Measurements from ENCODE around the gene ATP5PD. TPM values are rescaled to one million over a fixed set of nuclear protein-coding genes. Genes with fewer than 3 reads are reported as not detected.
A peak's percentile ranks its signal among the peaks of the same experiment; 100 is the strongest.

ATP5PD gene
- total and polyA plus RNA-seq, 2 of the 13 experiments (the other 11 are each of a cell fraction or from before 2014, with no cell fraction given): 158 to 428 TPM

DNA sequence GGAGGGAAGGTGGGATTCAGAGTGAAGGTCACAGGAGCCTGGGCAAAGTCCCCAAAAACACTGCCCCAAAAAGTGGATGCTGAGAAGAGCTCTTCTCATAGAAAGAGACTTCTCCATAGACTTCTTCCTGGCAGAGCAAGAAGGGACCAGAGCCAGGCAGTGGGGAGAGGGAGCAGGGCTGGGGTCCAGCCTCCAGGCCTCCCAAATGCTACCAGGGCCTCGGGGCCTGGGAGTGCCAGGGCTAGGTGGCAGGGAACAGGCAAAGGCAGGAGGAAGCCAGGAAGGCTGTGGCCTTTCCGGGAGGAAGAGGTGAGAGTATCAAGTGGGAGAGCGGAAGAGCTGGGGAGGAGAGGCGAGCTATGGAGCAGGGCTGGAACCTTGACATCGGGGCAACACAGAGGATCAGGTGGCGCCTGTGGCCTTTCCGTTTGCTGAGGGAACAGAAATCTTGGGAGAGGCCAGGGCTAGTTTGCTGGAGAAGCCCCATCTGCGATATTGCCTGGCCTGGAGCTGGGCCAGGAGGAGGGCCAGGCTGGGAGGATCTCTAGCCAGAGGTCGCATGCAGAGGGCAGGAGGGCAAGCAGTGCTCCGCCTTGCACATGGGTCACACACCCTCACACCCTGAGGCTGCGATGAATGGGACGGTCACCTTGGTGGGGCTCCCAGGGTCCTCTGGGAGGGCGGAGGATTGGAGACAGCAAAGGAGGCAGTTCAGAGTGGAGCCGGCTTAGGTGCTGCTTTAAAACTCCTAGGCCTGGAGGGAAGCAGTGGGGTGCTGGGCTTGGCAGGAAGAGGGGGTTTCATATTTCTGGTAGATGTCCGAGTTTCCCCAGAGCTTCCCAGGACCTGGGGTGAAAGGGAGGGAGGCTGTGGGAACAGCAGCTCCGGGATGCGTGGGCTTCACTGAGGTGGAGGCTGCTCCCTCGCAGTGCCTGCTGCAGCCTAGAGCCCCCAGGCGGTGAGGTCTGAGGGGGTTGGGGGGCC lies 44.4 kb upstream of the ATP5PD start (continued):
- TF ChIP-seq ZNF280D (CRISPR knock-in tag; IDR thresholded peaks at IDR 0.05) (peak; percentile 30; the same call in 1 of the 2 replicates), SRSF1 (optimal IDR thresholded peaks at IDR 0.05; ENCODE audit: low read depth, low read length) (peak; percentile 88), ZBTB42 (CRISPR knock-in tag; IDR thresholded peaks at IDR 0.05) (no peak), NR2C2 (CRISPR knock-in tag; IDR thresholded peaks at IDR 0.05; ENCODE audit: borderline replicate concordance) (peak; percentile 81; the same call in 1 of the 2 replicates), DNMT3B (CRISPR knock-in tag; conservative IDR thresholded peaks at IDR 0.05) (no peak), STAT6 (CRISPR knock-in tag; IDR thresholded peaks at IDR 0.05; ENCODE audit: borderline replicate concordance) (no peak), REXO4 (CRISPR knock-in tag; IDR thresholded peaks at IDR 0.05; ENCODE audit: borderline replicate concordance) (no peak), MLXIP (CRISPR knock-in tag; IDR thresholded peaks at IDR 0.05; ENCODE audit: borderline replicate concordance) (0 out of 2 replicates have a peak, but pooled peaks have one; percentile 13), ZNF737 (CRISPR knock-in tag; IDR thresholded peaks at IDR 0.05; ENCODE audit: borderline replicate concordance) (0 out of 2 replicates have a peak, but pooled peaks have one; percentile 66), THAP9 (CRISPR knock-in tag; IDR thresholded peaks at IDR 0.05; ENCODE audit: borderline replicate concordance) (peak; percentile 64; the same call in 1 of the 2 replicates), SIN3A (IDR thresholded peaks at IDR 0.05; ENCODE audit: borderline replicate concordance, low read depth, low read length) (peak; percentile 70; the same call in 1 of the 2 replicates), RXRB (CRISPR knock-in tag; IDR thresholded peaks at IDR 0.05; ENCODE audit: borderline replicate concordance) (peak; percentile 66; the same call in 1 of the 2 replicates)
- TF ChIP-seq, protein P1, sequence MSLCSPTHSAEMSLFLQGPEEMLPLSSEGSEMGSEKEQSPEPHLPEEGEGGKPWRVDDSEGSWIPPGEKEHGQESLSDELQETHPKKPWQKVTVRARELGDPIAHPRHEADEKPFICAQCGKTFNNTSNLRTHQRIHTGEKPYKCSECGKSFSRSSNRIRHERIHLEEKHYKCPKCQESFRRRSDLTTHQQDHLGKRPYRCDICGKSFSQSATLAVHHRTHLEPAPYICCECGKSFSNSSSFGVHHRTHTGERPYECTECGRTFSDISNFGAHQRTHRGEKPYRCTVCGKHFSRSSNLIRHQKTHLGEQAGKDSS (CRISPR knock-in tag; IDR thresholded peaks at IDR 0.05; ENCODE audit: borderline replicate concordance, low read depth): peak; percentile 66; the same call in 1 of the 2 replicates
